ENCODE data around the gene PHKA2.
A peak's percentile ranks its signal among the peaks of the same experiment; 100 is the strongest.

PHKA2 gene

GRCh38 chrX:18934708-18935107 is 49.2 kb downstream of the PHKA2 start:
- in situ Hi-C loops (cut with HindIII; ENCODE audit: low pct_ligation_motif_present, low sequenced_read_pairs), result no loop called here
- no peak for DNase-seq

GRCh38 chrX:18933617-18934016 is 50.3 kb downstream of the PHKA2 start:
- no peak for TF ChIP-seq CTCF (IDR thresholded peaks at IDR 0.05; ENCODE audit: low read depth, low read length, missing control alignments)
- H3K36me3 ChIP-seq (replicated peaks), result no peaks in the 10 kb centered on the region
- no peak overlapping the region for H3K27ac ChIP-seq
- no peaks in the 10 kb centered on the region for H3K27me3 ChIP-seq (replicated peaks)
- DNase-seq, result no peak
- H3K4me3 ChIP-seq (ENCODE audit: low read depth, low read length), result no peak overlapping the region
- in situ Hi-C loops (cut with HindIII; ENCODE audit: low pct_ligation_motif_present, low sequenced_read_pairs), result no loop called here

More at GRCh38 chrX:18934708-18935107, 49.2 kb downstream of the PHKA2 start:
- no peak overlapping the region for H3K4me3 ChIP-seq (ENCODE audit: low read depth, low read length)
- no peaks in the 10 kb centered on the region for H3K36me3 ChIP-seq (replicated peaks)
- no peak overlapping the region for H3K27ac ChIP-seq
- TF ChIP-seq CTCF (IDR thresholded peaks at IDR 0.05; ENCODE audit: low read depth, low read length, missing control alignments), result no peak
- H3K27me3 ChIP-seq (replicated peaks), result no peaks in the 10 kb centered on the region

- no peak overlapping the region for H3K27ac ChIP-seq
- no peaks in the 10 kb centered on the region for H3K27me3 ChIP-seq (replicated peaks)
- H3K36me3 ChIP-seq (replicated peaks), result no peaks in the 10 kb centered on the region
- peak; percentile 61 for TF ChIP-seq CTCF (IDR thresholded peaks at IDR 0.05; ENCODE audit: low read depth, low read length, missing control alignments)
- no peak overlapping the region for H3K4me3 ChIP-seq (ENCODE audit: low read depth, low read length)
- DNase-seq, result peak; percentile 9
- in situ Hi-C loops (cut with HindIII; ENCODE audit: low pct_ligation_motif_present, low sequenced_read_pairs), result no loop called here
These were observed 51.9 kb downstream of the PHKA2 start for GRCh38 chrX:18931972-18932371.

GRCh38 chrX:18929775-18930174 is 54.1 kb downstream of the PHKA2 start:
- Histone ChIP-seq H3K4me3 (ENCODE audit: low read depth, low read length) (no peak overlapping the region), H3K27me3 (replicated peaks) (no peaks in the 10 kb centered on the region), H3K27ac (no peak overlapping the region), H3K36me3 (replicated peaks) (no peaks in the 10 kb centered on the region)
- in situ Hi-C loops (cut with HindIII; ENCODE audit: low pct_ligation_motif_present, low sequenced_read_pairs), result no loop called here
- no peak for DNase-seq
- TF ChIP-seq CTCF (IDR thresholded peaks at IDR 0.05; ENCODE audit: low read depth, low read length, missing control alignments), result no peak

- Histone ChIP-seq H3K27me3 (replicated peaks) (no peaks in the 10 kb centered on the region), H3K27ac (no peak overlapping the region), H3K36me3 (replicated peaks) (no peaks in the 10 kb centered on the region), H3K4me3 (ENCODE audit: low read depth, low read length) (no peak overlapping the region)
- in situ Hi-C loops (cut with HindIII; ENCODE audit: low pct_ligation_motif_present, low sequenced_read_pairs), result no loop called here
- no peak for DNase-seq
- TF ChIP-seq CTCF (IDR thresholded peaks at IDR 0.05; ENCODE audit: low read depth, low read length, missing control alignments), result no peak
These were observed 56.4 kb downstream of the PHKA2 start for GRCh38 chrX:18927558-18927957.

- no peak for DNase-seq
- no peak overlapping the region for H3K27ac ChIP-seq
- in situ Hi-C loops (cut with HindIII; ENCODE audit: low pct_ligation_motif_present, low sequenced_read_pairs), result no loop called here
- H3K36me3 ChIP-seq (replicated peaks), result no peaks in the 10 kb centered on the region
- no peak overlapping the region for H3K4me3 ChIP-seq (ENCODE audit: low read depth, low read length)
- H3K27me3 ChIP-seq (replicated peaks), result no peaks in the 10 kb centered on the region
- no peak for TF ChIP-seq CTCF (IDR thresholded peaks at IDR 0.05; ENCODE audit: low read depth, low read length, missing control alignments)
These were observed 59.3 kb downstream of the PHKA2 start for GRCh38 chrX:18924507-18925088.
